Measurements from ENCODE around the gene ARHGEF11.

Gene ARHGEF11

DNA sequence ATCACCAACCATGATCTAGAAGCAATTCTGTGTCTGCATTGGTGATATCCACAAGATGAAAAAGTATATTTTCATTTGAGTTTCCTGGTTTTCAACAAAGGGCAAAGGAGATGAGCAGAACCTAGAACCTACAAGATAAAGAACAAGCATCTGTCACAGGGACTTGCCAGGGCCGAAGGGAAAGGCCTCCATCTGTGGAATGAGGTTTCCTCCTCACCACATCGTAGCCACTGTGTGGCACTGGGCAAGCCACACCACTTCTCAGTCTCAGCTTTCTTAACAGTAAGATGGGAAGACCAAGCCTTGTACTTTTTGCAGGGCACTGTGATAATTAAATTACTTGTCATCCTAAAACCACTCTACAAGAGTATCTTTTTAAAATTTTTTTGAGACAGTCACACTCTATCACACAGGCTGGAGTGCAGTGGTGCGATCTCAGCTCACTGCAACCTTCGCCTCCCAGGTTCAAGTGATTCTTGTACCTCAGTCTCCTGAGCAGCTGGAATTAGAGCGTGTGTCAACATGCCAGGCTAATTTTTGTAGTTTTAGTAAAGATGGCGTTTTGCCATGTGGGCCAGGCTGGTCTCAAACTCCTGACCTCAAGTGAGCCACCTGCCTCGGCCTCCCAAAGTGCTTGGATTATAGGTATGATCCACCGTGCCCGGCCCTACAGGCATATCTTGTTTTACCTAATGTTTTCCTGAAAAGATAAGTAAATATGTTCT, 45.8 kb downstream of the ARHGEF11 start:
- no peak for DNase-seq (ENCODE audit: low spot score)

DNA sequence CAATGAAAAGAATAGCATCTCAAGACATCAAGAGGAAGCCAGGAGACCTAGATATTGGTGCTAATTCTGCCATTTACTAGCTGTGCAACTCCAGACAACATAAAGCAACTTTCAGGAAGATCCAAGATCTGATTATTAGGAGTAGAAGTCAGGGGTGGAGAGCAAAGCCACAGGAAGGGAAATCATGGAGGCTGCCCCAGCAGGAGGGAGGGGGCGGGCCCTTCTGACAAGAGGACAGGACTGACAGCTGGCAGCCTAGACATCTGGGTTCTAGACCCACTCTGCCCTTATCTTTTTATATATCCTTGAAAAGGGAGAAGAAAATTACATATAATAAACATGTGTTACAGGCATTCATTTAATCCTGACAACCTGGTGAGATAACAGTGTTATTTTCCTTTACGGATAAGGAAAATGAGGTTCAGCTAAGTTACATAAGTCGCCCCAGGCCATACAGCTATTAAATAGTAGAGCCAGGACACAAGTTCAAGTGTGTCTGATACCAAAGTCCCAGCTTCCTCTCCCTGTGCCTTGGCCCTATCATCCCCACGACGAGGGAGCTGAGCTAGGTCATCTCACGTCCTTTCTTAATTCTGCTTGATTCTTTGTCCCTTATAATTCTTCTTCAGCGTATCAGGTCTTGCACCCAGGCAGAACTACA, 46.6 kb downstream of the ARHGEF11 start:
- DNase-seq (ENCODE audit: low spot score), result no peak

DNA sequence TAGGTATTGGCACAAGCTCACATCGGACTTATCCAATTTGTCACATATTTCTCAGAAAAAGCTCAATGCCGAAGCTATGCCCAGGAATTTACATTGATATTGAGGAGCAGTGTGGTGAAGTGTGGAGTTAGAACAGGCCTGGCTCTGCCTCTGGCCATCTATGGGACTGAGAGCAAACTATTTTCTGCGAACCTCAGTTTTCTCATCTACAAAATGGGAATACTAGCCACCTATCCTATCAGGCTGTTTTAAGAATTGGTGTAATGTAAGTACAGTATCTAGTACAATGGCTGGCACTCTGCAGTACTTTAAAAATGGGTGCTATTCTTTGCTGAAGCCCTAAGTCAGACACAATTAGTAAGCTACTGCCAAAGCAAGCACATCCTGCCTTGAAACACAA, 47.2 kb downstream of the ARHGEF11 start:
- DNase-seq (ENCODE audit: low spot score), result no peak

DNA sequence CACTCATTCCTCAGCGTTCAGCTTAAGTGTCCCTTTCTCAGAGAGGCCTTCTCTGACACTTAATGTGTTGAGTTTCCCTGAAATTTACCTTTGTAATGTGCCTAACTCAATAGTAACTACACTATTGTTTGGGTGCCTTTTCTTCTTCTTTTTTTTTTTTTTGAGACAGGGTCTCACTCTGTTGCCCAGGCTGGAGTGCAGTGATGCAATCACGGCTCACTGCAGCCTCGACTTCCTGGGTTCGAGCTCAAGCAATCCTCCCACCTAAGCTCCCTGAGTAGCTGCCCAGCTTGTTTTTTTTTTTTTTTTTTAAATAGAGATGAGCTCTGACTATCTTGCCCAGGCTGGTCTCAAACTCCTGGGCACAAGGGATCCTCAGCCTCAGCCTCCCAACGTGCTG, 50.1 kb downstream of the ARHGEF11 start:
- DNase-seq (ENCODE audit: low spot score), result no peak

DNA sequence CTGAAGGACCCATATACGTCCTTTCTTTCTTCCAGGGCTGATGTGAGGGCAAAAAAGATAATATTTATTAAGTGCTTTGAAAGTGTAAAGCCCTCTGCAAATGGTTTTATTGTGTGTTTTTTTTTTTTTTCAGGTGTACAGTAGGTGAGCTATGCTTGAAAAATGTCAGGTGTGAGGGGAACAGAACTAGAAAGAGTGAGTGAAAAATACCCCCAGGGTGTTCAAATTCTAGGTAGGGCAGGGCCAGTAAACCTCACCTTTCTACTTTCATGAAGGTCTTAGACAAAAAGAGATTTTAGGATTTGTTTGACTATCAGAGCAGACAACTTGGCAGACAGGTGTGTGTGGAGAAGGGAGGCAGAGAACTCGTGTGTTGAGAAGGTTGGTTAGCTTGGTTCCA, 51.3 kb downstream of the ARHGEF11 start:
- DNase-seq (ENCODE audit: low spot score), result no peak

DNA sequence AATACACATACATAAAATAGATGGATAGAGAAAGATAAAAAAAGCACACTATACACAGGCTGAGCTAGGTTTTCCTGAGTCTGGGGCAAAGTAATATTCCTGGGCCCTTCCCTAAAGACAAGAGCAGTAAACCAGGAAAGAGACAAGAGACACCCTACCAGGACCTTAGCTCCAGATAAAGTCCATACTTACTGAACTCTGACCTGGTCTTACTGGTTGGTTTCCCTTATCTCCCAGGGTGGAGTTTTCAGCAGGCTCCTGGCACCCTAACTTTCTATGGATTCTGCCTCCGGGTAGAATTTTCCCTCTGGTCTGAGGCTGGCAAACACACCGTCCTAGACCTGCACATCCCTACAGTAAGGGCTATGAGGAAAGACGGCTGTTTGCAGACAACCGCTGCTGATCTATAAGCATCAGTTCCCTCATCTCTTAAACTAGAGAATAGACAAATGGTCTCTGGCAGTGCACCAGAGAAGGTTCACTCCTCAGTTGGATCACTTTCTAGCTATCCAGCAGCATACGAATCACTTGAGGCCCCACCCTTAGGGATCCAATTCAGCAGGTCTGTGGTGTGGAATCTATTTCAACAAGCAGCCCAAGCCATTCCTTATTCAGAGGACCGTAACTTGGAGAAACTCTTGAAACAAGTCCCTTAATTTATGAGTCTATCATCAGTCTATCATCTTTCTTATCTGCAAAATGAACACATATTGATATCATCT, 52.0 kb downstream of the ARHGEF11 start:
- DNase-seq (ENCODE audit: low spot score), result no peak

DNA sequence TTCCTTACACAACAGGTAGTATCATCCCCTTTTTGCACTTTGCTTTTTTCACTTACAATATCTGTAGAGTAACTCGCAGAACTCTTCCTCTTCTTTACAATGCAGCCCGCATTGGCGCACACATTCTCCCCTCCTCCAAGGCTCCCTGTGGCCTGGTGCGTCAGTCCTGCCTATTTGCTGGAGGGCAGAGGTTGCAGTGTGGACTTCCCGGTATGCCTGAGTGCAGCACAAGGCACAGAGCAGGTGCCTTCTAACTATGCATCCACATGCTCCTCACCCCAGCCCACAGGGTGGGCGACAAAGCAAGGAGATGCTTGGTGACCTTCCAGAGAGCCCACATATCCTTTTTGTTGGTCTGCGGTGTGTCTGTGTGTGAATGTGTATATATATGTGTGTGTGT, 53.3 kb downstream of the ARHGEF11 start:
- DNase-seq (ENCODE audit: low spot score), result no peak

DNA sequence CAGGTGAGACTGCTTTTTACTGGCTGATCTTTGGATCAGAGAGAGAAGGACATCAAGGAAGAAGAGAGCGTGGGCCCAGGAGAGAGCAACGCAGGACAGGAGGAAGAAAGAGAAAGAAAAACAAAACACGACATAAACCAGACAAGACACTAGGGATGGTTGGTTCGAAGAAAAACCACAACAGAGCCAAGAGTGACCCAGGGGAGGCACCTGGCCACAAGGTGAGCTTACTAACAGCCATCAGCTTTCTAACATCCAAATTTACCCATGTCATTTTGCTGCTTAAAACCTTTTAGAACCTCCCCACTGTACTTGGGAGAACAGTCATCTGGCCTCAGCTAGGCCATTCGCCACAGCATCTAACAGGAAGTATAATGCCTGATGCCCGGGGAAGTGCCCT, 57.8 kb downstream of the ARHGEF11 start:
- no peak for DNase-seq (ENCODE audit: low spot score)

DNA sequence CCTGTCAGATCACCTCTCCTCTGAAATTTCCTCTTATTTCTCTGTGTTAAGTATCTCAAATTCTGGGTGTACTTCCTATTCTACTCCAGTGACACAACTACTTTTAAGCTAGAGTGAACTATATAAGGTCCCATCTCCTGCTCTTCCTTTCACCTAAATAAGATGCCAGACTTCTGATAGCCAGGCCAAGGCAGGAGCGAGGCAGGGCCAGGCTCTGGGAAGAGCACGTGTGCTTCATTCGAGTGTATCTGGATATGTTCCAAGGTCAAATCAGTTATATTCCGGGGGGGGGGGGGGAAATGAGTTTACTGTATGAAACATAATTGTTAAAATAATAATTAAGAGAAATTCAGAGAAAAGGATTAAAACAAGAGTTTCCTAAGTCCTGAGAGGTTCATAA, 65.0 kb downstream of the ARHGEF11 start:
- no peak for DNase-seq (ENCODE audit: low spot score)

DNA sequence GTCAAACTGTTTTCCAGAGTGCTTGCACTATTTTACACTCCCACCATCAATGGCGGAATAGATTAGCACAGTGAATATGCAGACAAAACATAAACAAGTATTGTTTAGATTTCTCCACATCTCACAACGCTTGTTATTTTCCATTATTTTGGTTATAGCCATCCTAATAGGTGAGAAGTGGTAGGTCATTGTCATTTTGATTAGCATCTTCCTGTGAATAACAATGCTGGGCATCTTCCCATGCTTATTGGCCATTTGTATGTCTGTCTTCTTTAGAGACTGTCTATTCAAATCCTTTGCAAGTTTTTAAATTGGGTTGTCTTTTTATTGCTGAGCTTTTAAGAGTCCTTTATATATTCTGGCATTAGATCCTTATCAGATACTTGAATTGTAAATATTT, 70.5 kb downstream of the ARHGEF11 start:
- DNase-seq (ENCODE audit: low spot score), result no peak

DNA sequence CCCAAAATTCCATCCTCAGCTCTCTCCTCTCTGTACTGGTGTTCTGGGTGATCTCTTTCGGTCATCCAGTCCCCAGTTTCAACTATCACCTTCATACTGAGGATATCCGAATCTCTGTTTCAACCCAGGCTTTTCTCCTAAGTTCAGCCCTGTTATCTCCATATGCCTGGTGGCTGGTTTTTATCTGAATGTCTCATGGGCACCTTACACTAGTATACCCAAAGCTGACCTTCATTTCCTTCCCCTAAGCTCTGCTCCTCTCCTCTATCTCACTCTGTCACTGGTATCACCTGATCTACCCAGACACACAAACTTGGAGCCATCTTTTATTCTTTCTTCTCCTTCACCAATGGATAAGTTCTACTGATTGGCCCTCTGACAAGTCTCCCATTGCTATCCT, 72.1 kb downstream of the ARHGEF11 start:
- no peak for DNase-seq (ENCODE audit: low spot score)

DNA sequence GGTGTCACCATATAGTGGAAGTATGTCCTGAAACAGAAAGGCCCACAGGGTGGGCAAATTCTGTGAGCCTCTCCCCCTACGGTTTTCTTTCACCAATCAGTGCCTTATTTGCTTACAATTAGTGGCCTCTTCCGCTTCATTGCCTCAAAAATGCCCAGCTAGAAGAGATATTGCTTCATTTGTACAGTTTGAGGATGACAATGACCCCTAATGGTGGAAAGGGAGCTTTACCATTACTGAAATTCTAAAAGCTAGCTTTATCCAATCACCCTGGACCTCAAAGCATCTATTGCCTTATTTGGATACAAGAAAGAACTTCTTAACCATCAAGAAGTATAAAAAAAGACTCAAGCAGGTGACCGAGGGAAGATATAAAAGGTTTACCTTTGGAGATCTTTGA, 75.5 kb downstream of the ARHGEF11 start:
- DNase-seq (ENCODE audit: low spot score), result no peak

DNA sequence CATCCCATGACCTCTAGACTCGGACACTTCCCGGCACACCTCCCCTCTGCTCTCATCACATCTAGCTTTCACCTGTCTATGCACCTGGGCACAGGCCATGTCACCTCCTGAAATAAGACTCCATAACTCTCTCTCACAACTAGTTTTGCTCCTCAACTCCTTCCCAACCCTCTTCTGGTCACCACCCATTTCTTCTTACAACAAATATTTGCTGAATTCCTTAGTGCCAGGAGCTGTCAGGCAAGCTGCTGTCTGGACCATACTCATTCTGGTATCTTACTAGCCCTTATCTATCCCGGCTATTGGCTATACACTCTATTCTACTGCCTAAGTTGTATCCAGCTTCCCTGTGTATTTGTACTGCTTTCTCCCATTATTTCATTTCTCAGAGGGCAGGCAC, 76.0 kb downstream of the ARHGEF11 start:
- no peak for DNase-seq (ENCODE audit: low spot score)

DNA sequence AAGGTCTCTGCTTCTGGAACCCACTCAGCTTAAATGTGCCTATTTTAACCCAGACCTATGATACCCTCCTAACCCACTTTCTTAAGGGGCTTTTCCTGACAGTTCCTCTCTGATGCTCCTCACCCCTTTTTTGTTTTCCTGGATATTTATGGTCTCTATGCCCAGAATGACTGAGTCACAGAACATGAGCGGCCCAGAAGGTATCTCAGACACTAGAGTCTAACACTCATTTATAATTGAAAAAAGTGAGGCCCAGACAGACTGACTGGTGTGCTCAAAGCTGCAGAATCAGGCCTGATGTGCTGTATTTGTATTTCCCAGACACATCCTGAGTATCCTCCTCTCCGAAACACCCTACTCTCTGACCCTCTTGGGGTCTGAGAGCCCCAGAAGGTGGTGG, 81.1 kb downstream of the ARHGEF11 start:
- DNase-seq (ENCODE audit: low spot score), result no peak

DNA sequence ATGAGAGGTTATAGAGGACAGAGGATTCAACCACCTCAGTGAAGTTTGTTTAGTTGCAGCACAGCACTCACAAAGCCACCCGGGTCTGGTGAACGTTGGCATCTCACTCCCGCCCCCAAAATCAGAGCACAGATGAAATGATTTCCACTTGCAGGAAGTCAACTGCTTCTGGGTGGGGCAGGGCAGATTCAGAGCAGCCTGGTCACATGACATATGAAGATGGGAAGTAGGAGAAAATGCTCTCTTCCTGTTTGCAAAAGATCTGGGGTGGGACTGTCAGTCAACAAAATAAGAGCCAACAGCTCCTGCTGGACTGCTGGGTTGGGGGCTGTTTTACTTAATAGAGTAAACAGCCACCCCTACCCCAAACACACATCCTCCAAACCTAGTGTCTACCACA, 81.9 kb downstream of the ARHGEF11 start:
- peak; percentile 11 for DNase-seq (ENCODE audit: low spot score)

DNA sequence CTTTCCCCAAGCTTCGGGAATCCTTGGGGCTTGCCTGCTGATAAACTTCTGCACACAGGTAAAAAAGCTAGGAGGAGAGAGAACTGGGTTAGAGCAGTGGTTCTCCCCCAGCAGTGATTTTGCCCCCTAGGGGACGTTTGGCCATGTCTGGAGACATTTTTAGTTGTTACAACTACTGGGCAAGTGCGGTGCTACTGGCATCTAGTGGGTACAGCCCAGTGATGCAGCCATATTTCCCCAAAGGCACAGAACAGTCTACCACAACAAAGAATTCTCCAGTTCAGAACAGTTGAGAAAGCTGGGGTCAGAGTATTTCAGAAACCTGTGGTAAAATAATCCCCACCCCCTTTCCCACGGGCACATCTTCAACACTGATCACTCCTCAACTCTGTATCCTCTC, 83.8 kb downstream of the ARHGEF11 start:
- no peak for DNase-seq (ENCODE audit: low spot score)

DNA sequence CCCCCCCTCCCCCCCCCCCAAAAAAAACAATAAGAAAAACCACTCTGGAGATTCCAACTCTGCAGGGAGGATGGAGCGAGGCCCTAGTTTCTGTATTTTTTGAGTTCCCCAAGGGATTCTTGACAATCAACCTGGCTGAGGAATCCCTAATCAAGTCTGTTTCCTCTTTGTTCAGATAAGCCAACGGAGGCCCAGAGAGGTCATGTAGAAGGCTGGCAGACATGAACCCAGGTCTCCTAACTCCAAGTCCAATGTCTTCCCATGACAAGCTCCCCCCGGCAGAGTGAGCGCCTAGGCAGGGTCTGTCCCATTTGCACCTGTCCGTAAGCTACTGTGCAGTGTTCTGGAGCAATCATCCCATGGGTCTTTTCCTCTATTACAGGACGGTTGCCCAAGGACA, 85.6 kb downstream of the ARHGEF11 start:
- no peak for DNase-seq (ENCODE audit: low spot score)

DNA sequence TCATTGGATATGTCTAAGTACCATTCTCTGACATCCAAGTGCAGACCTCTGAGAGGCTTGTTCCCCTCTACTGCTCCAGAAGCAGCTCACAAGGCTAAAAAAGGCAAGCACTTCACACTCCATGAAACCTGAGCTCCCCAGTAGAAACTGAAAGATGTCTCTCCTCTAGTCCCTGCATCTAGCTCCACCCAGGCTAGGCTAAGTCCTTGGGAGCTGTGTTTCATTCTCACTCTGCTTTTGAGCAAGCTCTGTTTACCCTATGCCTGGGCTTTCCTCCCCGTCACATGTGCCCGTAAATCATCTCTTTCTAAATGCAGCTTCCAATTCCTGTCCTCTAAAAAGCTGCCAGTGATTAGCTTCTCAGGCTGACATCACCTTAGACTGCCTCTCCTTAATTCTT, 86.1 kb downstream of the ARHGEF11 start:
- DNase-seq (ENCODE audit: low spot score), result no peak

DNA sequence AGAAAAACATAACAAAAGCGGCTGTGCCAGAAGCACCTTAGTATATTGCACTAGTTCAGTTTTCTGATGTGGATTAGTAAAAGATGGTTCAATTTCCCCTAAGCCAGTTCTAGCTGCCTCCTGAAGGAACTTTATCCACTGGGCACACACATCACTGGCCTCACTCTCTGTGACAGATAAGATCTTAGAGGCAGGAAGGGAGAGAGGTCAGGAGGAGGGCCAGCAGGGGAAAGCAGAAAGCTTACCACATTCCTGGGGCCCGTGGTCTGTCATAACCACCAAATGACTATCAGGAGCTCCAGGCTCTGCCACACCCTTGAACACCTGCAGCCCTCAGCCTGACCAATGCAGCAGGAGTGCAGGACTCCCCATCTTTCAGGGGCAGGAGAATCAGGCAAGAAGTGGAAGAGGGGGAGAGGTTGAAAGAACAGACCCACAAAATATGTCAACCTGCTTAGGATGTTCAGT, 87.3 kb downstream of the ARHGEF11 start:
- DNase-seq (ENCODE audit: low spot score), result no peak

DNA sequence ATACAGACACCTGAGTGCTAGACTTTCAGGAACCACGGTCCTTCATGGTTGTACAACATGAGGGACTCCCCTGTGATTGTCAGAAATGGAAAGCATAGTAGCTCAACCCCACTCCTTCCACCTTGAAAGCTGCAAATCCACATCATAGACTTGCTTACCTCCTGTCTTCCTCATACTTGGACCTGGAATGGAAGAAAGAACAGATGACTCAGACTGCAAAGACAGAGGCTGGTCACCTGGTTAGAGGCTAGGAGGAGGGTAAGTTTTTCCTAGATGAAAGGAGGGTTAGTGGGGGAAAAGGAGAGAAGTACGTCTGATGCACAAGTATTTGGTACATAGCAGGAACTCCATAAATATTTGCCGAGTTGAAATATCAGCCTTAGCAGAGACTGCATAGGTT, 87.9 kb downstream of the ARHGEF11 start:
- no peak for DNase-seq (ENCODE audit: low spot score)

DNA sequence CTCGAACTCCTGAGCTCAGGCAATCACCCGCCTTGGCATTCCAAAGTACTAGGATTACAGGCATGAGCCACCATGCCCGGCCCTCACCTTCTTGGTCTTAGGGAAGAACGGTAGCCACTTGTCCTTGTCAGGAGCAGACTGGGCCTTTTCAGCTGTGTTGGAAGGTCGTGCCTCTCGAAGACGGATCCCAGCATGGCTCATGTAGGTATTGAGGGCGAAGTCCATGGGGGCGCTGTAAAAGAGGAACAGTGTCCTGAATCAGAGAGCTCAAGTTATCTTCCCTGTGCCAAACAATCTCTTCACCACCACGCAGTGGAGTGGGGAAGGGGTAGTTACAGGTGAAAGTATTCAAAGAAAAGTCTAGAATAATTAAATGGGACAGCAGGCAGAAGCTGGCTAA, 89.2 kb downstream of the ARHGEF11 start:
- DNase-seq (ENCODE audit: low spot score), result no peak

DNA sequence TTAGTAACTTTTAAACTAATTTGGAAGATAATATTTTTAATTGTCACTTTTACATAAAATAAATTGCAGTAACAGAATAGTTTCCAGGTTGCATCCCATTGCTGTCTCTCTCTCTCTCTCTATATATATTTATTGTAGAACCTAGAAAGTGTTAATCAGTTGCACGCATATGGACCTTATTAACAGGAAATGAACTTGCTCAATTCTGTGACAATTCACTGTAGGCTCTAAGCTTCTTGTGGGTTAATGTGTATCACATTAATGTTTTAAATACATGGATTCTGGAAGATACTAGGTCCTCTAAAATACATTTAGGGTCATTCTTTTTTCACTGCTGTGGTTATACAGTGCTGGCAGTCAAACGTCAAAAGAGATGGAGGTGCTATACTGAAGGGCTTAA, 92.0 kb downstream of the ARHGEF11 start:
- DNase-seq (ENCODE audit: low spot score), result no peak

DNA sequence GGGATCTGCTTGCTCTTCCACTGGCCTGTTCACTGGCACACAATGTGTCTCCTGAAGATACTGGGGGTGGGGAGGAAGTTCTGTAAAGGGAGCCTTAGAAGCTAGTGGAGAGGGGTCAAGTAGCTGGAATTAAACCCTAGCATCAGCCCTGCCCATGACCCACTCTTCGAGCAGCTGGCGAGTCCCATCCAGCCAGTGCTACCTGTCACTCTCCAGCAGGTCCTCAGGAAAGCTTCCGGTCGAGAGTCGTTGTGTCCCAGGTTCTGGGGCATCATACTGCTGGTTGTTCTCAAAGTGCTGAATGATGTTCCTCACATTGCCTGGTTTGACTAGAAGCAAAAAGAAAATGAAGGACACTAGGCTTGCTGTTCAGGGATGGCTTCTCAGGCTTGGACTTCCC, 94.2 kb downstream of the ARHGEF11 start:
- DNase-seq (ENCODE audit: low spot score), result no peak
